Measurements from ENCODE around the gene AGL.
"Not testable (repeated sequence)": the region's sequence is repeated elsewhere in the genome, so short reads cannot be mapped to it uniquely, and the experiment has no call there.

AGL gene

DNA sequence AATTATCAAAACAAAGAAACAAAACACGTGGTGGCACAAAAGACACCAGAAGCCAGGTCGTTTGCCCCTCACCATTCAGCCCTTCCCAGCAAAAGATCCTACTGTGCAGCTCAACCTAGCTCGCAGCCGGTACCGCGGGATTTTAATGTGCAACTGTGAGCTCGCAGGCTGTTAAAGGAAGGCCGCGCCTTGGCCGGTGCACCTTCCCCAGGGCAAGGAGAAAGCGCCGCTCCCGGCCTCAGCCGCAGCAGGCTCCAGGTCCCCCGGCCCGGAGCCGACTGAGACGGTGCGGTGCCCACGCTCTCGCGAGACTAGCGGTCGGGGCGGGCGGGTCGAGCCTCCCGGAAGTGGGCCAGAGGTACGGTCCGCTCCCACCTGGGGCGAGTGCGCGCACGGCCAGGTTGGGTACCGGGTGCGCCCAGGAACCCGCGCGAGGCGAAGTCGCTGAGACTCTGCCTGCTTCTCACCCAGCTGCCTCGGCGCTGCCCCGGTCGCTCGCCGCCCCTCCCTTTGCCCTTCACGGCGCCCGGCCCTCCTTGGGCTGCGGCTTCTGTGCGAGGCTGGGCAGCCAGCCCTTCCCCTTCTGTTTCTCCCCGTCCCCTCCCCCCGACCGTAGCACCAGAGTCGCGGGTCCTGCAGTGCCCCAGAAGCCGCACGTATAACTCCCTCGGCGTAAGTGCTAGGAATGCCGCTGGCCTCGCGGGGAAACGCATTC lies at the start of gene AGL:
AGL (plus strand) TSS at position 618 of the 715 bp plus-strand sequence. CDS start 682 bp downstream, outside the sequence.
- DNase-seq (ENCODE audit: low read depth), result peak; percentile 80

GRCh38 chr1:99801584-99801983 lies 48.6 kb upstream of the AGL start:
- no peak for DNase-seq (ENCODE audit: low read depth)

- DNase-seq (ENCODE audit: low read depth), result no peak
These were observed 43.3 kb upstream of the AGL start for GRCh38 chr1:99806882-99807281.

DNA sequence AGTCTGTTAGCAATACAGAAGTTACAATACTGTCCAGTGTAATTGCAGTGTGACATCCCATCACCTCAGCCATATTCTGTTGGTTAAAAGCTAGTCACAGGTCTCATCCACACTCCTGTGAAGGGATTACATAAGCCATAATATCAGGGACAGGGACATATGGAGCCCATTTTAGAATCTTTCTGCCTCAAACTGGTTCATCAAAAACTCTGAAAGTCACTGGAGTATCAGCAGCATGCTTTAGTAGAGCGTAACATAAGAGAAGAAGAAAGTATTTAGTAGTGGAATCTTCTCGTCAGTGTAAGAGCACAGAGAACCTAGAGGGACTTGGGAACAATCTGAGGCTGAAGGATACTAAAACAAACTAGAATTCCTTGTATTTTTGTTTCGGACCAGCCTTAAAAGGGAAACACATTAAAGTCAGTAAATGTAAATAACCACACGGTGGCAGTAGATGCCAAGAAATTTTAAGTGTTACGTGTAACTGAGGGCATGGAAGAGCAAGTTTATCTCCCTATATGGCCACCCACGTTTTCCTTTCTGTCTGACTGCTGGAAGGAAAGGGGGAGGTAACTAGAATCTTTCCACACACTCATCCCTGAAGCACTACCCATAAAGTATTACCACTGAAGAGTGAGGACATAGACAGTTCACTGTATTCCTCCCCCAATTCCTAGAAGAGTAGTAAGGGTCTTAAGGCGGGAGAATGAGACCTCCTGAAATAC lies 41.6 kb upstream of the AGL start:
- peak; percentile 95 for DNase-seq (ENCODE audit: low read depth)

- DNase-seq (ENCODE audit: low read depth), result no peak
These were observed 39.1 kb upstream of the AGL start for GRCh38 chr1:99811075-99811474.

DNA sequence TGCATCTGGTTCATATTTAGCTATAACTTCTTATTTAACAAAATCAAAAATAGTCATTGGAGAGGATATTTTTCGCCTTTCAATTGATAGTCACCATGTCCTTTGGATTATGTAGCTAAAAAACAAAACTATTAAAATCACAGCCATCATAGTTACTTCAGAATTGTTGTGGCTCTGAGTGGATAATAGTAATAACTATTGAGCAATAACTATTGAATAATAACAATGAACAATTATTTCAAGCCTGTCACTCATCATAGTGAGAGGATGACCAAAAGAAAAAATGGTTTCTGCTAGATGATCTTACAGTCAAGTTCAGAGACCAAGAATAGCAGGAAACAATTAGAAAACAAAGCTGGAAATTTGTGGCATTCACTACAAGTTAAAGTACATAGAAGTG lies 38.4 kb upstream of the AGL start:
- no peak for DNase-seq (ENCODE audit: low read depth)

- DNase-seq (ENCODE audit: low read depth), result no peak
These were observed 35.7 kb upstream of the AGL start for GRCh38 chr1:99814373-99814900.

GRCh38 chr1:99816656-99817055 lies 33.5 kb upstream of the AGL start:
- no peak for DNase-seq (ENCODE audit: low read depth)

DNA sequence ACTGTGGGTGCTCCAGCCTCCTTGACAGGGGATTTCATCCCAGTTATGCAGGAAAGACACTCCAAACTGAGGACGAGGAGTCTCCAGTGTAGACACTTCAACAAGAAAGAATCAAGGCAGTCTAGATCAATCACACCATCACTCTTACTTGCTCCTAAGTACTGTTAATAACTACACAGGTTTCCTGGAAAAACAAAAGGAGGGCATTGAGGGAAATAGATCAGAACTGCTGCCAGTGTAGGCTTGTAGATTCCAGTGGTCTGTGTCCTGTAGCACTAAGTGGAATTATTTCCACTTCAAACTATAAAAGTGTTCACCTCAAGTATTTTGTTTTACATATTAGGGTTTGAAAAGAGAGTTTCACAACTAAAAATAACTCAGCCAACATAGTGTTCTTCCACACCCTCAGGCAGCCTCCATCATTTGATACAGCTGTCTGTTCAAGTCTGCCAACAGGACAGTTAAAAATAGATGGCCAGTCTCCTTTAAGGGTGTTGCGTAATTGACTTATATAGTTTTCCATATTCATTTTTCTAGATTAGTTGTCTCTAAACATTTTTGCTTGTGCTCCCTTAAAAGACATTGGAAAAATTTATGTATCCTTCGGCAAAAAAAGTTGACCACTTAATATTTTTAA lies 32.0 kb upstream of the AGL start:
- DNase-seq (ENCODE audit: low read depth), result peak; percentile 56

- no peak for DNase-seq (ENCODE audit: low read depth)
These were observed 29.6 kb upstream of the AGL start for GRCh38 chr1:99820546-99820945.

DNA sequence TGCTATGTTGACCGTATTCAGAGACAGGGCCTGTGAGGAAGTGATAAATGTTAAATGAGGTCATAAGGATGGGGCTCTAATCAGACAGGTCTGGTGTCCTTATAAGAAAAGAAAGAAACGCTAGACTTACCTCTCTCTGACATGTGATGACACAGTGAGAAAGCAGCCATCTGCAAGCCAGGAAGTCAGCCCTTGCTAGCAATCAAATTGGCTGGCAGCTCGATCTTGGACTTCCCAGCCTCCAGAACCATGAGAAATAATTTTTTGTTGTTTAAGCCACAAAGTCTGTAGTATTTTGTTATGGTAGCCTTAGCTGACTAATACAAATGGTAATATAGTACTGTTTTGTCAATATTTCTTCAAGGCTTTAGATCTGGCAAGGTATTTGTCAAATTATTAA lies 25.1 kb upstream of the AGL start:
- DNase-seq (ENCODE audit: low read depth), result no peak

GRCh38 chr1:99825702-99826101 lies 24.5 kb upstream of the AGL start:
- no peak for DNase-seq (ENCODE audit: low read depth)

- no peak for DNase-seq (ENCODE audit: low read depth)
These were observed 22.2 kb upstream of the AGL start for GRCh38 chr1:99827970-99828369.

DNA sequence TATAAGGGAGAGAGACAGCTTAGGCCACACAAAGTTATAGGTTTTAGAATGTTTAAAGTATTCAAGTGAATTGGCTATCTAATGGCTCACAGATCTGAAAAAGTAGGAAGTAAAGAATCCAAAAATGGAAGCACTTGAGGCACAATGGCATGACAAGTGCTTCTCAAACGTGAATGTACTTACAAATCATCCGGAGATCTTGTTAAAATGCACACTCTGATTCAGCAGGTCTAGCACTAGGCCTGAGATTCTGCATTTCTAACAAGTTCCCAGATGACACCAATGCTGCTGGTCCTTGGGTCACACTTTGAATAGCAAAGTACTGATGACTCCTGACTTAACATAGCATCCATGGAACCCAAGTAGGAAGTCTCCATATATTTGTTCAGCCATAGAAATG lies 20.9 kb upstream of the AGL start:
- no peak for DNase-seq (ENCODE audit: low read depth)

DNA sequence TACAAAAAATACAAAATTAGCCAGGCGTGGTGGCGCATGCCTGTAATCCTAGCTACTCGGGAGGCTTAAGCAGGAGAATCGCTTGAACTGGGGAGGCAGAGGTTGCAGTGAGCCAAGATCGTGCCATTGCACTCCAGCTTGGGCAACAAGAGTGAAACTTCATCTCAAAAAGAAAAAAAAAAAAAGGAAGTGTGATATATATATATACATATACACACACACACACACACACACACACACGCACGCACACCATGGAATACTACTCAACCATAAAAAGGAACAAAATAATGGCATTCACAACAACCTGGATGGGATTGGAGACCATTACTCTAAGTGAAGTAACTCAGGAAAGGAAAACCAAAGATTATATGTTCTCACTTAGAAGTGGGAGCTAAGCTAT lies 16.2 kb upstream of the AGL start:
- DNase-seq (ENCODE audit: low read depth), result not testable (repeated sequence)

DNA sequence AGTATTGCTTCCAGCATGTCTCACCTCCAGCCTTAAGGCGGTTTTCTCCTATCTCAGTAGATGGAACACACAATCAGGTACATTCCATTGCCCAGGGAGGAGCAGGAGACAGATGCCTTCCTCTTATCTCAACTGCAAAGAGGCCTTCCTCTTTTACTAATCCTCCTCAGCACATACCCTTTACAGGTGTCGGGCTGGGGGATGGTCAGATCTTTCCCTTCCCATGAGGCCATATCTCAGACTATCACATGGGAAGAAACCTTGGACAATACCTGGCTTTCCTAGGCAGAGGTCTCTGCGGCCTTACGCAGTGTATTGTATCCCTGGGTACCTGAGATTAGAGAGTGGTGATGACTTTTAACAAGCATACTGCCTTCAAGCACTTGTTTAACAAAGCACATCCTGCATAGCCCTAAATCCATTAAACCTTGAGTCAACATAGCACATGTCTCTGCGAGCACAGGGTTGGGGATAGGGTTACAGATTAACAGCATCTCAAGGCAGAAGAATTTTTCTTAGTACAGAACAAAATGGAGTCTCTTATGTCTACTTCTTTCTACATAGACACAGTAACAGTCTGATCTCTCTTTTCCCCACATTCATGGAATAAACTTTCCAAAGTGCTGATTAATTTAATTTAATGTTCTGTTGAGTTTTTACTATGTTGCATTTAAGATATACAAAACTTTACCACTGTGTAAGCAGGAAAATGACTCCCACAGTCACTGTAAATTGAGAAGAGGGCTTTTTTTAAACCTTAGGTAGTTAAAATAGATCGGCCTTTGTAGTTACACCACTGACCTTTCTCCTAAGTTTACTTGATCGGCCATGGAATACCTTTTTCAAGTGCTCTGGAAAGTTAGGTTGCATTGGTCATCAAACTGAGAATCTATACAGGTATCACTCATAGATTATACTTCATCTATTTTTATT lies 13.7 kb upstream of the AGL start:
- DNase-seq (ENCODE audit: low read depth), result not testable (repeated sequence)

DNA sequence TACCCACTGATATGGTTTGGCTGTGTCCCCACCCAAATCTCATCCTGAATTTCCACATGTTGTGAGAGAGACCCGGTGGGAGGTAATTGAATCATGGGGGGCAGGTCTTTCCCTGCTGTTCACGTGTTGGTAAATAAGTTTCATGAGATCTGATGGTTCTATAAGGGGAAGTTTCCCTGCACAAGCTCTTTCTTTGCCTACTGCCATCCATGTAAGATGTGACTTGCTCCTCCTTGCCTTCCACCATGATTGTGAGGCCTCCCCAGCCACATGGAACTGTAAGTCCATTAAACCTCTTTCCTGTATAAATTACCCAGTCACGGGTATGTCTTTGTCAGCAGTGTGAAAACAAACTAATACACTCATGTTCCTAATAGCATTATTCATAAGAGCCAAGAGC lies 9.8 kb upstream of the AGL start:
- not testable (repeated sequence) for DNase-seq (ENCODE audit: low read depth)

DNA sequence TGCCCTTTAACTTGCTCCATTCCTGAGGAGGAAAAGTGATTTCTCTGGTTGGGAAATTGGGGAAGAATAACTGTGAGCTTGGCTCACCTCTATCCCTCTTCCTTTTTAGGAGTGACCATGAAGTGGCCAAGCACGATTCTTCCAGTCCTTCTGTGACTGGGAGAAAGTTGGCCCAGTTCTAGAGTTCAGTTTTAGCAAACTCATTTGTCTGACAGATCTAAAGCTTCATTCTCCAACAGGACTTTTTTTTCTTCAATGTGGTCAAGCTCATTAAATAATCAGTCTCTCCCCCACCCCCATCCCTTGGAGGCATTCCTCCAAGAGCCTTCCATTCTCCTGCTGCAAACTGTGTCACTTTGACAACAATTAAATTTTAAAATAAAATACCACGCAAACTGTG lies 6.4 kb upstream of the AGL start:
- peak; percentile 41 for DNase-seq (ENCODE audit: low read depth)

DNA sequence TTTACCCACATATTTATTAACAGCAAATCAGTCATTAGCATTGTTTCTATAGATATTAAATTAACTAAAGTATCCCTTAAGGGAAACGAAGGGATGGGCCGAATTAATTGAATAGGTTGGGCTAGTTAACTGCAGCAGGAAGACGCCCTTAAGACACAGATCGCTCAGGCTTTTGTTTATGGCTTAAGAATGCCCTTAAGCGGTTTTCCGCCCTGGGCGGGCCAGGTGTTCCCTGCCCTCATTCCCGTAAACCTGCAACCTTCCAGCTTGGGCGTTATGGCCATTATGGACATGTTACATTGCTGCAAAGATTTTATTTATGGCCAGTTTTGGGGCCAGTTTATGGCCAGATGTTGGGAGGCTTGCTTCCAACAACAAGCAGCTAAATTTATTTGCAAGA lies 5.0 kb upstream of the AGL start:
- DNase-seq (ENCODE audit: low read depth), result not testable (repeated sequence)

GRCh38 chr1:99849413-99849743 lies 783 bp upstream of the AGL start:
- DNase-seq (ENCODE audit: low read depth), result no peak

DNA sequence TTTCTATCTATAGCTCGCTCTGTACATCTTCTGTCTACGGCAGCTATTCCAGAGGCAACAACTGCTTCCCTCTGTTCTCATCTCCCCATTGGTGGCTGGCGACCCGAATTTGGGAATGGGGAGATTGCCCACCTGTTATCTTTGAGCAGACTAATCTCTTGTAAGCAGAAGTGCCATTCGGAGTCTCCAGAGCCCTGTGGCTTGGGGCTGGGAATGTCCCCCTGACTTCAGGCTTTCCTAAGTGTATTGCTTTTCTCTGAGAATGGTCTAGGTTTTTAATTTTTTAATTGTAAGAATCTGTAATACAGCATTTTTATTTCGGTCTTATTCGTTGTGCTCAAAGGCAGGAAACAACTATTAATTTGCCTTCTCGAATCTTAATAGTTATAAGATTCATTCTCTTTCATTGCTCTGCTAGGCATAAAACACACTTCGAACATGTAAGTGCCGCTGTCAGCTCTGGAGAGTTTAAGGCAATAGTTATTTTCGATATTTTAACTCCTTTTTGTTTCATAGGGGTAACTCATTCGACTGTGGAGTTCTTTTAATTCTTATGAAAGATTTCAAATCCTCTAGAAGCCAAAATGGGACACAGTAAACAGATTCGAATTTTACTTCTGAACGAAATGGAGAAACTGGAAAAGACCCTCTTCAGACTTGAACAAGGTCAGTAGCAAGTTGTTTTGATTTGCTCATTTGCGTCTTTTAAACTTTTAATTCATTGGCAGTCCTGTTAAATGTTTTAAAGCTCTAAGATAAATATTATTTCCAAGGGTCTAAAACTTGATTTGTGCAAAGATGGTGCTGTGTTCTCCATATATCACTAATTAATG lies 514 bp downstream of the AGL start:
- DNase-seq (ENCODE audit: low read depth), result peak; percentile 11

All from EH (cell line).